SH-SY5Y (cell line): ENCODE measurements around the gene PFKP.

Source experiments
- GATA2 ChIP-seq: IDR thresholded peaks from 2 replicates; pipeline ENCODE4 v1.6.1; 2011; ENCODE audit warnings: mild to moderate bottlenecking, low read depth, low read length
- GATA3 ChIP-seq: IDR thresholded peaks from 2 replicates; pipeline ENCODE4 v1.6.1; 2011; ENCODE audit warnings: low read depth, mild to moderate bottlenecking, low read length, moderate library complexity

GRCh38 chr10:3048119-3049019, 19.0 kb upstream of the PFKP start:
- TF ChIP-seq GATA2 (no peak), GATA3 (no peak)
